H1 (cell line): Measurements from ENCODE around the gene COL4A2. TPM values are rescaled to one million over a fixed set of nuclear protein-coding genes. Genes with fewer than 3 reads are reported as not detected.

Experiments used
- CEBPB ChIP-seq: IDR thresholded peaks from 2 replicates; pipeline ENCODE4 v1.6.1; 2012; ENCODE audit warnings: low read depth, low read length
- EP300 ChIP-seq, 2 experiments: IDR thresholded peaks; 1 replicate in 1 of 2; 2 replicates in 1 of 2; pipeline ENCODE4 v1.6.1; 2011 to 2012; ENCODE audit warnings: low read depth in 2 of 2, low read length in 2 of 2, mild to moderate bottlenecking in 2 of 2, borderline replicate concordance in 1 of 2, inconsistent platforms in 1 of 2, moderate library complexity in 1 of 2
- HDAC2 ChIP-seq, 2 experiments: fragments of 300-600 bp in 1 of 2; sonication (generic) in 1 of 2; IDR thresholded peaks; 2 replicates each; pipeline ENCODE4 v1.6.1; 2011 to 2012; ENCODE audit warnings: low read depth in 2 of 2, low read length in 2 of 2, mild to moderate bottlenecking in 2 of 2, moderate library complexity in 2 of 2, borderline replicate concordance in 1 of 2, inconsistent platforms in 1 of 2
- JUN ChIP-seq: IDR thresholded peaks from 2 replicates; pipeline ENCODE4 v1.6.1; 2011; ENCODE audit warnings: low read depth, mild to moderate bottlenecking, improper control_type of control experiment, low read length
- KDM4A ChIP-seq: IDR thresholded peaks from one replicate; pipeline ENCODE4 v1.7.1; 2012; ENCODE audit warnings: low read depth, mild to moderate bottlenecking, moderate library complexity, low read length, inconsistent platforms; ENCODE audit not compliant: severe bottlenecking
- KDM5A ChIP-seq: fragments of 200-600 bp; IDR thresholded peaks from 2 replicates; pipeline ENCODE4 v1.7.1; 2012; ENCODE audit warnings: mild to moderate bottlenecking, low read length, inconsistent platforms, mixed read lengths
- PHF8 ChIP-seq: fragments of 200-600 bp; sonication (generic); conservative IDR thresholded peaks from 2 replicates; pipeline ENCODE4 v1.7.1; 2012; ENCODE audit warnings: low read depth, mild to moderate bottlenecking, inconsistent platforms, low read length, moderate library complexity
- POLR2A ChIP-seq, 2 experiments: IDR thresholded peaks; 1 replicate in 1 of 2; 2 replicates in 1 of 2; pipeline ENCODE4 v1.6.1; 2011; ENCODE audit warnings: low read depth in 2 of 2, low read length in 2 of 2, mild to moderate bottlenecking in 2 of 2; ENCODE audit errors: control extremely low read depth in 1 of 2
- SRF ChIP-seq: IDR thresholded peaks from 2 replicates; pipeline ENCODE4 v1.6.1; 2011; ENCODE audit warnings: mild to moderate bottlenecking, low read depth, low read length, moderate library complexity
- polyA plus RNA-seq, 7 experiments: library from polyadenylated mRNA; depleted of rRNA in 3 of 7; stranded (reverse) in 5 of 7; unstranded in 2 of 7; fragments of >200 nt in 5 of 7; fragments of 200-250 nt in 2 of 7; gene quantifications; 1 replicate in 5 of 7; 2 replicates in 1 of 7; 4 replicates in 1 of 7; pipeline versions ENCODE4 v1.2.1 to v1.2.3, GENCODE V29; 2011 to 2013; ENCODE audit warnings: missing spikeins in 2 of 7, mixed read lengths in 2 of 7
- total RNA-seq: library from RNA; stranded (reverse); fragmentation: NEBNext Ultra II Directional; extraction: Animal tissue kit (Norgen Biotek cat#: 25700); gene quantifications from 2 replicates; pipeline ENCODE4 v1.2.1, GENCODE V29; 2021
- TF ChIP-seq, protein P1 (sequence below): fragments of 300-600 bp; sonication (generic); IDR thresholded peaks from 2 replicates; pipeline ENCODE4 v1.7.1; 2012; ENCODE audit warnings: low read length, moderate library complexity, mild to moderate bottlenecking, inconsistent platforms; ENCODE audit not compliant: insufficient replicate concordance

Gene COL4A2
- total and polyA plus RNA-seq, 2 of the 8 experiments (the other 6 are each of a cell fraction or from before 2014, with no cell fraction given), result 80.4 to 87.3 TPM

GRCh38 chr13:110265682-110266430, 41.2 kb upstream of the COL4A2 start (continued):
- TF ChIP-seq, protein P1, sequence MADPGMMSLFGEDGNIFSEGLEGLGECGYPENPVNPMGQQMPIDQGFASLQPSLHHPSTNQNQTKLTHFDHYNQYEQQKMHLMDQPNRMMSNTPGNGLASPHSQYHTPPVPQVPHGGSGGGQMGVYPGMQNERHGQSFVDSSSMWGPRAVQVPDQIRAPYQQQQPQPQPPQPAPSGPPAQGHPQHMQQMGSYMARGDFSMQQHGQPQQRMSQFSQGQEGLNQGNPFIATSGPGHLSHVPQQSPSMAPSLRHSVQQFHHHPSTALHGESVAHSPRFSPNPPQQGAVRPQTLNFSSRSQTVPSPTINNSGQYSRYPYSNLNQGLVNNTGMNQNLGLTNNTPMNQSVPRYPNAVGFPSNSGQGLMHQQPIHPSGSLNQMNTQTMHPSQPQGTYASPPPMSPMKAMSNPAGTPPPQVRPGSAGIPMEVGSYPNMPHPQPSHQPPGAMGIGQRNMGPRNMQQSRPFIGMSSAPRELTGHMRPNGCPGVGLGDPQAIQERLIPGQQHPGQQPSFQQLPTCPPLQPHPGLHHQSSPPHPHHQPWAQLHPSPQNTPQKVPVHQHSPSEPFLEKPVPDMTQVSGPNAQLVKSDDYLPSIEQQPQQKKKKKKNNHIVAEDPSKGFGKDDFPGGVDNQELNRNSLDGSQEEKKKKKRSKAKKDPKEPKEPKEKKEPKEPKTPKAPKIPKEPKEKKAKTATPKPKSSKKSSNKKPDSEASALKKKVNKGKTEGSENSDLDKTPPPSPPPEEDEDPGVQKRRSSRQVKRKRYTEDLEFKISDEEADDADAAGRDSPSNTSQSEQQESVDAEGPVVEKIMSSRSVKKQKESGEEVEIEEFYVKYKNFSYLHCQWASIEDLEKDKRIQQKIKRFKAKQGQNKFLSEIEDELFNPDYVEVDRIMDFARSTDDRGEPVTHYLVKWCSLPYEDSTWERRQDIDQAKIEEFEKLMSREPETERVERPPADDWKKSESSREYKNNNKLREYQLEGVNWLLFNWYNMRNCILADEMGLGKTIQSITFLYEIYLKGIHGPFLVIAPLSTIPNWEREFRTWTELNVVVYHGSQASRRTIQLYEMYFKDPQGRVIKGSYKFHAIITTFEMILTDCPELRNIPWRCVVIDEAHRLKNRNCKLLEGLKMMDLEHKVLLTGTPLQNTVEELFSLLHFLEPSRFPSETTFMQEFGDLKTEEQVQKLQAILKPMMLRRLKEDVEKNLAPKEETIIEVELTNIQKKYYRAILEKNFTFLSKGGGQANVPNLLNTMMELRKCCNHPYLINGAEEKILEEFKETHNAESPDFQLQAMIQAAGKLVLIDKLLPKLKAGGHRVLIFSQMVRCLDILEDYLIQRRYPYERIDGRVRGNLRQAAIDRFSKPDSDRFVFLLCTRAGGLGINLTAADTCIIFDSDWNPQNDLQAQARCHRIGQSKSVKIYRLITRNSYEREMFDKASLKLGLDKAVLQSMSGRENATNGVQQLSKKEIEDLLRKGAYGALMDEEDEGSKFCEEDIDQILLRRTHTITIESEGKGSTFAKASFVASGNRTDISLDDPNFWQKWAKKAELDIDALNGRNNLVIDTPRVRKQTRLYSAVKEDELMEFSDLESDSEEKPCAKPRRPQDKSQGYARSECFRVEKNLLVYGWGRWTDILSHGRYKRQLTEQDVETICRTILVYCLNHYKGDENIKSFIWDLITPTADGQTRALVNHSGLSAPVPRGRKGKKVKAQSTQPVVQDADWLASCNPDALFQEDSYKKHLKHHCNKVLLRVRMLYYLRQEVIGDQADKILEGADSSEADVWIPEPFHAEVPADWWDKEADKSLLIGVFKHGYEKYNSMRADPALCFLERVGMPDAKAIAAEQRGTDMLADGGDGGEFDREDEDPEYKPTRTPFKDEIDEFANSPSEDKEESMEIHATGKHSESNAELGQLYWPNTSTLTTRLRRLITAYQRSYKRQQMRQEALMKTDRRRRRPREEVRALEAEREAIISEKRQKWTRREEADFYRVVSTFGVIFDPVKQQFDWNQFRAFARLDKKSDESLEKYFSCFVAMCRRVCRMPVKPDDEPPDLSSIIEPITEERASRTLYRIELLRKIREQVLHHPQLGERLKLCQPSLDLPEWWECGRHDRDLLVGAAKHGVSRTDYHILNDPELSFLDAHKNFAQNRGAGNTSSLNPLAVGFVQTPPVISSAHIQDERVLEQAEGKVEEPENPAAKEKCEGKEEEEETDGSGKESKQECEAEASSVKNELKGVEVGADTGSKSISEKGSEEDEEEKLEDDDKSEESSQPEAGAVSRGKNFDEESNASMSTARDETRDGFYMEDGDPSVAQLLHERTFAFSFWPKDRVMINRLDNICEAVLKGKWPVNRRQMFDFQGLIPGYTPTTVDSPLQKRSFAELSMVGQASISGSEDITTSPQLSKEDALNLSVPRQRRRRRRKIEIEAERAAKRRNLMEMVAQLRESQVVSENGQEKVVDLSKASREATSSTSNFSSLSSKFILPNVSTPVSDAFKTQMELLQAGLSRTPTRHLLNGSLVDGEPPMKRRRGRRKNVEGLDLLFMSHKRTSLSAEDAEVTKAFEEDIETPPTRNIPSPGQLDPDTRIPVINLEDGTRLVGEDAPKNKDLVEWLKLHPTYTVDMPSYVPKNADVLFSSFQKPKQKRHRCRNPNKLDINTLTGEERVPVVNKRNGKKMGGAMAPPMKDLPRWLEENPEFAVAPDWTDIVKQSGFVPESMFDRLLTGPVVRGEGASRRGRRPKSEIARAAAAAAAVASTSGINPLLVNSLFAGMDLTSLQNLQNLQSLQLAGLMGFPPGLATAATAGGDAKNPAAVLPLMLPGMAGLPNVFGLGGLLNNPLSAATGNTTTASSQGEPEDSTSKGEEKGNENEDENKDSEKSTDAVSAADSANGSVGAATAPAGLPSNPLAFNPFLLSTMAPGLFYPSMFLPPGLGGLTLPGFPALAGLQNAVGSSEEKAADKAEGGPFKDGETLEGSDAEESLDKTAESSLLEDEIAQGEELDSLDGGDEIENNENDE, result no peak
- no peak for TF ChIP-seq JUN
- no peak for TF ChIP-seq HDAC2 (IDR thresholded peaks at IDR 0.05; ENCODE audit: borderline replicate concordance in 1 of 2, low read depth in 2 of 2, low read length in 2 of 2)
- TF ChIP-seq KDM5A, result no peak
- TF ChIP-seq KDM4A, result no peak
- TF ChIP-seq EP300 (IDR thresholded peaks at IDR 0.05; ENCODE audit: borderline replicate concordance in 1 of 2, low read depth in 2 of 2, low read length in 2 of 2), result no peak
- no peak for TF ChIP-seq PHF8
- no peak for TF ChIP-seq SRF
- TF ChIP-seq CEBPB, result no peak
- TF ChIP-seq POLR2A (IDR thresholded peaks at IDR 0.05; ENCODE audit: control extremely low read depth in 1 of 2, low read depth in 2 of 2, low read length in 2 of 2), result no peak
